GM19035 (cell line): Measurements from ENCODE around the gene SVIL.
"Not testable (repeated sequence)": the region's sequence is repeated elsewhere in the genome, so short reads cannot be mapped to it uniquely, and the experiment has no call there.

Source experiments
- ATAC-seq: cut with Tn5 transposase; IDR thresholded peaks from one replicate; pipeline ENCODE4 v1.9.1; 2021; ENCODE audit not compliant: unreplicated experiment

The SVIL gene

DNA sequence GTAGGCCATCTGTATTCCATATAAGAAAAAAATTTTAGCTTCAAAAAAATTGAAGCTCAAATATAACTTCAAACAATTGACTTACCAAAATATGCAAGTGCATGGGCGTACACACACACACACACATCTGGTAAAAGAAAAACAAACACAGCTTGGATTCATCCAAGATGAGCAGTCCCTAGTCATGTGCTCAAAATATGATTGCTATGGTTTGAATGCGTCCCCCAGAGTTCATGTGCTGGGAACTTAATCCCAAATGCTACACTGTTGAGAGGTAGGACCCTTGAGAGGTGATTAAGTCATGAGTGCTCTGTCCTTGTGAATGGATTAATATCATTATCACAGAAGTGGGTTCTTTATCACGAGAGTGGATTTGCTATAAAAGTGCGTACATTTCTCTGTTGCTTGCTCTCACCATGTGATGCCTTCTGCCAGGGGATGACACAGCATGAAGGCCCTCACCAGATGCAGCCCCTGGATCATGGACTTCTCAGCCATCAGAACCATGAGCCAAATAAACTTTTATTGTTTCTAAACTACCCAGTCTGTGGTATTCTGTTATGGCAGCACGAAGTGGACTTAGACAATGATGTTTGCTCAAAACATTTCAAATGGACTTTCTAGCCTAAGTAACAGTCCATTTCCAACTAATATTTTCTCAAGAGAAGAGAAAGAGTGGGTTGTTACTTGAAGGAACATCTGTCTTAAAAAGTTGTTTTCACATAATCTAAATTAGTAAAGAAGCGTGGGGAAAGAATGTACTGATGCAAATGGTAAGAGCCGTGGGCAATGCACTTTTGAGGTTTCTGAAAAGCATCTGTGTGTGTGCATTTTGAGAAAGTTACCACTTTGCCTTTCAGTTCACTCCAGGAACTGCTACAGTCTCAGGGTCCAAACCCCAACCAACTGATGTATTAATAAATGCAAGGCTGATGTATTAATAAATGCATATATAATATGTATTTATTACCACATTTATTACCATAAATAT lies 15.1 kb upstream of the SVIL start:
- ATAC-seq = no peak

DNA sequence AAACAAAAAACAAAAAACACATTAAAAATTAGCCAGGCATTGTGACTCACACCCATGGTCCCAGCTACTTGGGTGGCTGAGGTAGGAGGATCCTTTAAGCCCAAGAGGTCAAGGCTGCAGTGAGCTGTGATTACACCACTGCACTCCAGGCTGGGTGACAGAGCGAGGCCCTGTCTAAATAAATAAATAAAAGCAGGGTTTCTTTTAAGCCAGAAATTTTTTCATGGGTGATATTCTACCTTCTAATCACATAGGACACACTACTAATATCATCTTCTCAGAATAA lies 14.2 kb upstream of the SVIL start:
- no peak for ATAC-seq

DNA sequence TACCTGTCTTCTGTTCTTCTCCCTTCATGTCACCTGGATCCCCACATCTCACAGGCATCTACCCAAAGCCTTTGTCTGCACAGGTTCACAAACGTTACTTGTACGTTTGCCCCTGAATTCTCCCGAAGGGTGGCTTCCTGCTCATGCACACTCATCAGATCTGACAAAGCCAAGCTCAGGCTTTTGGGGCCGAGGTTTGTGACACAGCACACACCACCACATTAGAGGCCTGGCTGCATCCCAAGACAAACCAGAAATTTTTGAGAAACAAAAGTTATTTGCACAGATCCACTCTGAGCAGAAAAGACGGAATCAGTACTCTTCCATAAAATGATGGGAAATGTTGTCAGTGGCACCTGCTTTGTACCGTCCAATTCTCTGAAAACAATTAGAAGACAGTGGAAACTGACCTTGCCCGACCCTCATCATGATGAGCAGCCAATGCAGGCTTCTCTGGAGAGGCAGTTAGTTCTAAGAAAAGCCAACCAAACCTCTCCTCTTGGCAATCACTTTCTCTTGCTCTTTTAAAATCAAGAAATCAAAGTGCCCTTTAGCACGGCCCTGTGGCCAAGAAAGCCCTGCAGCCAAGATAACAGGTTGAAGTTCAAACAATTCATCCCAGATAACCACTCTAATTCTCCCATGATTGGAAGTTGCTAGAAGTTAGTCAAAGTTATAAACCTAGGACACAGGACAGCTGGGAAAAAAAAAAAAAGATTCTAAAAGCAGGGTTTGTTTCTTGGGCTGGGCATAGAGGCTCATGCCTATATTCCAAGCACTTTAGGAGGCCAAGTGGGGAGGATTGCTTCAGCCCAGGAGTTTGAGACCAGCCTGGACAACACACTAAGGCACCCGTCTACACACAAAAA lies 13.6 kb upstream of the SVIL start:
- ATAC-seq = no peak

DNA sequence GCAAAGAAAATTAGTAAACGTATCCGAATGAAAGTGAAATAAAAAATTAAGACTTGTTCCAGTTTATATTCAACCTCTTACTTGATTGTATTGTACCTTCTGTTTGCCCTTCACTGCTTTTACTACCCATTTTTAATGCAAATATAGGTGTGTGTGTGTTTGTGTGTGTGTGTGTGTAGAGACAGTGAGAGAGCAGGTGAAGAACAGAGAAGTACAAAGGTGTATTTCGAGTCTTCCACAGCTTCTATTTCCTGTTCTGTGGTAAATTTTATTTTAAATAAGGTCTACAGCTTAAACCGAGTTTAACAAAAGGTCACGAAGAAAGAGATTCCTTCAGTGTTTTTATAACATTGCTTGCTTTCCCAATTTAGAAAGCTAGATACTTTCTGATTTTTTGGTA lies 12.7 kb upstream of the SVIL start:
- no peak for ATAC-seq

DNA sequence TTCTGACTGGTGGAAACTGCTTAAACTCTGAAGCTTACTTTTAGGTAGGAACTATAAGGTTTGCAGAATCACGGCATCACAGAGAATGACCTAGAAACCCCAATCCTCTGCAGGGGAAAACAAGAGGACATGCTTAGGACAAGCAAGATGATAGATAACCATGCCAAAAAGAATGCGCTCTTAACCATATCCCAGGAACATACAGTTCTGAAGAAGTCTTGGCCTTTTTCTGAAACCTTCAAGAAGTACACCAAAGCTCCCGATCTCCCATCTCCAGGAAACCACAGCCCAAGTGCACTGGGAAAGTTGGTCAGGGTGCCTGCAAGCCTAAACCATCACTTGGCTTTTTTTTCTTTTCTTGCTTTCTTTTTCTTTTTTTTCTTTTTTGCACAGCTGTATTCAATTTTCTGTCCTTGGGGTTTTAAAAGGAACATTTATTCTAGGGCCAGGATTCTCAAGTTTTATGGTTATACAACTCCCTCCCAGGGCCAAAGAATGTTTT lies 12.2 kb upstream of the SVIL start:
- ATAC-seq = no peak

DNA sequence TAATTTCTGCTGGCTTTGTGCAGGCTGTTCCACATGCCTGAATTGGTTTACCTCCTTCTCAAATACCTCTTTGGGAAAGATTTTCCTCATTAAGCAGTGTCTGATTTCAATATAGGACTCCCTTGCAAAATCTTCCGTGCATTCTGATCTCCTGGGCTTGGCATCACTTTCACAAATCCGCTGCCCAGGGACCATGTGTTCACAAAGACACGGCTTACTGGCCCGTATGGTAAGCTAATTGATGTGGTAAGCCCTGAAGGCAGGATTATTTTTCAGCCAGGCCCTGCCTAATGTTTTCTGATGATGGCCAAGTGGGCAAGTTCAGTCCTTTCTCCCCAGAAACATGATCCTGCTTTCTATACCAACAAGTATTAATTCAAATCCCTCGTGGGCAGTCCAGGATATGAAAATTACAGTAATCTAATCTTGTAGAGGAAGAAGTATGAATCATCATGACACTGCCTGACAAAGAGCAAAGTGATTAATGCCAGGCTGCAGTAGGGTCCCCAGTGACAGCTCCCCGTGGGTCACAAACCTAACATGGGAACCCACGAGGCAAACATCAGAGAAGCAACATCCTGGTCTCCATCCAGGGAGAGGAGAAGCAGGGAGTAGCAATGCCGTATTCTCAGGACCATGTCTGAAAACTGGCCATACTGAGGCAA lies 11.6 kb upstream of the SVIL start:
- ATAC-seq = no peak

DNA sequence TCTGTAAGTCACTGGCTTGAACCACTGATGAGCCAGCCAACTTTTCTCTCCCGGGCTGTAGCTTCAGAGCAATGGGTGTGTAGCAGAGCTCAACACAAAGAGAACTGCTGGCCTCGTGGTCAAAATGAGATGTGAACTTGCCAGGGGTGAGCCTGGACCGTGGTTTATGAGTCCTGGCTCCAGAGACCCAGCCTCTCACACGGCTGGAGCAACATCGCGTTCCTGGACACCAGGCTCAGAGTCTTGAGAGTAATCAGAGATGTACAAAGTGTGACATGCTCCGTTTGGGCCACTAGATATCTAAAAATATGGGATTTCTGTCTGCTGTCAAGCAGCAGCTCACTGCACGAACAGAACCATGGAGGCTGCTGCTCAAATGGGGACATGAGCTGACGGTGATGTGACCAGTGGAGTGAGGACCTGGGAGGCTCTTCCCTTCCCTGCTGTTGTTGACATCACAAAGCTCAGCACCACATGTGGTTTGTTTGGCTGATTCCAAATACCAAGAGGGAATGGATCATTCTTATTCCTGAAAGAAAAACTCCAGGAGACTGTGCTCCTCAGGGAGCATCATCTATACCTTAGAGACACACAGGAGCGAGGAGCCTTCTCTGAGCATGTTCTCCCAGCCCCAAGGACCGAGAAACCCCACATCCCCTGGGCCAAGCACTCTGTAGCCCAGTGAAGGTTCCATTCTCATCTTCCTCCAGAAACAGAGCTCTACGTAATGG lies 9.2 kb upstream of the SVIL start:
- no peak for ATAC-seq

DNA sequence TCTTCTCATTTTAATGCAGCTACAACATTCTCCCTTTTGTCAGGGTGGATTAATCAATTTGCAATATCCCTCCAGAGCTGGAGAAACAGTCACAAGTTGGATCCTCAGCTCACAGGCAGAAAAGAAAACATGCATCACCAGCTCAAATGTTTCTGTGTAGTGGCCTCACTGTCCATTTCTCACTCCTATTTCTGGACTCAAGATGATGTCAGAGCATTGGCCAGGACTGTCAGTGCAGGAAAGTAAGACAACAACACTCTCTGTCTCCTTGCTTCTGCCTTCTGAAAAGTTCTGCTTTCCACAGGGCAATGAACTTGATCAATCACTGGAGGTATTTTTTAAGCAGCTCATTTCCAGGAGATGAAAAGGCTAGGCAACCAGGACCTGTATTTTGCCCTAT lies 8.2 kb upstream of the SVIL start:
- ATAC-seq = no peak

DNA sequence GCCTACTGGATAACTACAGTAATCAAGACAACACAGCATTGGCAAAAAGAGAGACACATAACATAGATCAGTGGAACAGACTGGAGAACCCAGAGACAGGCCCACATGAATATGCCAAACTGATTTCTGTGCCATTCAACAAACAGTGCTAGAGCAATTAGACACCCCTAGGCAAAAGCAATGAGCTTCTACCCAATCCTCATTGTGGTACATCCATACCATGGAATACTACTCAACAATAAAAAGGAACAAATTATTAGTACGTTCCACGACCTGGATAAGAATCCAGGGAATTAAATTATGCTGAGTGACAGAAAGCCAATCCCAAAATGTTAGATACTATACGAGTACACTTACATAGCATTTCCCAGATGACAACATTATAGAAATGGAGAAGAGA lies 2.8 kb upstream of the SVIL start:
- no peak for ATAC-seq

DNA sequence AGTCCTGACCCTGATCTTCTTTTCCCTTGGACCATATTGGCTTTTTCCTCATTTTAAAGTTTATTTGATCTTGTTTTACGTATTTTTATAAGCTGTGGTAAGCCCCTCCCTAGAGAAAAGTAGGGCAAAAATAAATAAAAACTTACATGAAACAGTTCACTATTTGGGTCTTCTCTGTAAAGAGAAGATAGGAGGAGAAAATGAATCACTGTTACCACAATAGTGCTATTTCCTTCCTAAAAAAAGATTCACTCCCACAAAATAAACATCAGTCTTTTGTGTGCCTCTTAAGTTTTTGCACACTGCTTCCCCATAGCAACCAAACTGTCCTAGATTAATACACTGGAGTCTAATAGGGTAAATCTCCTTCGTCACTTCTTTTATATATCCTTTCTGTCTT lies 1.4 kb upstream of the SVIL start:
- ATAC-seq = no peak

DNA sequence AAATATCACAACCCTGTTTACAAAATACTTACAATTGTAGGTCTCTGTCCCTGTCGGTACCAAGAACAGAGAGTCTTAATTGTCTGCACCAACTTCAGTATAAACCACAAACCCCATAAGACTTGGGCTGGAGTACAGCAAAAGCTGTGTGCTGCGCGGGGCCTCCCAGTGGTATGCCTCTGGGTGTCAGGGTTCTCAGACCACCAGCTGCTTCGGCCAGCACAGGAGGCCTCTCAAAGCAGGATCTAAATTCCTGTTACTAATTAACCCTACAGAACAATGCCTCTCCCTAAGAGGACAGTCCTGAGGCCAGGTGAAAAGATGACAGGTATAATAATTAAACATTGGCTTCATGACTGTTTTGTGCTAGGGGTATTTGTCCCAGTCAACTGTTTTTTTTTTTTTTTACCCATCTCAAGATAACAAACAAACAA lies 957 bp upstream of the SVIL start:
- ATAC-seq = no peak

DNA sequence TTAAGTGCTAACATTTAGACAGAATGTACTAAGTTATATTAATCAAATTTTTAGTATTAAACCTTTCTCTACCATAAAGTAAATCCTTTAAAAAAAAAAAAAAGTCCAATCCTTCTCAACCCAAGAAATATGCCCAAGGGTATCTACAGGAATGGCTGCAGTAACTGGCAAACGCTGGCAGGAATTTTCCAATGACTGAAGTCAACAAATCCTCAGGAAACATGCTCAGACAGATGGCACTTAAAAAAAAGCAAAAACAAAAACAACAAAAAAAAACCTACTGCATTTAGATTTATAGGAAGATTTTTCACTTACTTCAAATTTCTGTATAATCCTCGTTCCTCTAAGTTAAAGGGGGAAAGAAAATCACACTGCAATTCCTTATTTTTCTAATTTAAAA lies 666 bp downstream of the SVIL start:
- no peak for ATAC-seq

DNA sequence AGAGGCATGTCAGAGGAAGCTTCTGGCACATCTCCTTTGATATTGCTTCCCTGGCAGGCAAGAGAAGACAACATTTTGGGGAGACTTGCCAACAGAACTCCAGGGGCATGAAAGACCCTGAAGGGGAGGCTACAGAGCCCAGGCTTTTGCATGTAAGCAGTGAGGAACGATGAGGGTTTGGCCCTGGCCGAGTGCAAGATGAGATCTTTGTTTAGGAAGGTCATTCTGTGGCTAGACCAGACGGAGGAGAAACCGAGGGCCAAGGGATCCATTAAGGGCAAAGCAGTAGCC lies 3.8 kb downstream of the SVIL start:
- ATAC-seq = no peak

DNA sequence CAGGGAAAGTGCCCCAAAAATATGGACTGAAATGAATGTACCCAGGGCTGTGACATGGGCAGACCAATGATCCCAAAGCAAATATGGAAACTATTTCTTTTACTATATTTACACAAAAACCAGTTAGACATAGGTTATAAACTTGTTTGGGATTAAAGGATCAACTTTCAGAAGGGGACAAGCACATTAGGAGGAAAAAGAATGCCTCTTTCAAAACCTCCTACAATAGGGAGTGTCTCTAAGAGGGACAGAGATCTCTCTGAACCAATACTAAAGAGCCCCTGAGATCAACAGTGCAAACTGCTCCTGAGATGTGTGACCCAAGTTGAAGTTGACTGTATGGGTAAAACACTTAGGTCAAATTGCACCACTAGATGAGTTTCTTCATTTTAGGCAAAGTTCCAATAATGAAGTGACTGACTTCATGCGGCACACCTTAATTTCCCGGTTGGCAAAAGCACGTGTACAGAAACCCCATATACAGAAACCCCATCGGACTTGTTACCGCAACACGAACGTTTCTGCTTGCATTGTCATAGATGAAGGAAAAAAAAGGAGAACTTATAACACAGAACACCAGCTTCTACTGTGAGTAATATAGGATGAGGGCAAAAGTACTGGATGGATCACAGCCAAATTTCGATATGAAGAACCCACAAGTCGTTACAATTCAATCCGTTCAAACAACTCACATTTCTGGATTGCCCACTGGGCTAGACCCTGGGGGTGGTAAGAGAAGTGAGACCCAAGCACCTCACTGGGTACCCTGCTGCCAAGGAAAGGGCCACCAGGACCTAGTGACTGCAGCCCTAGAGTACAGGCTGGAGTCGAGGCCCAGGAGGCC lies 4.3 kb downstream of the SVIL start:
- no peak for ATAC-seq

DNA sequence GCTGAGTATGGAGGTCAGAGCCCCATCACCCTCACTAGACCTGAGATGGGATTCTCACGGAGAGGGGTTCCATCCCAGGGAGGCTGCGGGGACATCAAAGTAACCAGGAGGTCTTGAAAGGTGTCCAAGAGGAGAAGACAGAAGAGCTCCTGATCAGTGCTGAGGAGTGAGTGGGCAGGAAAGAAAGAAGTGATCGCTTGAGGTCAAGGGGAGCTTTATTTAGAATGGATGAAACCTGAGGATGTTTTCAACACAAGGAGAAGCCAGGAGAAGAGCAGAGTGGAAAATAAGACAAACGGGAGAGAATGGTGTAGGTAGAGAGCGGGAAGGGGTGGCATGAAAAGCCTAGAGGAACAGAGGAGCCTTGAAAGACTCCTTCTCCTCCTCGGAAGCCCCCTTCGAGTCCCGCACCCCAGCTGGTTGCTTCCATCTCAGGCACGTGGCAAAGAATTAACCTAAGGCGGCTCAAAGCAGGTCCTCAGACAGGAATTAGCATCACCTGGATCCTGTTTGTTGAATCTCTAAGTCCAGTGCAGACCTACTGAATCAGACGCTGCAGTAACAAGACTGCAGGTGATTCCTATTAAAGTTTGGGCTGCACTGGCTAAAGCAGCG lies 5.8 kb downstream of the SVIL start:
- ATAC-seq = no peak

DNA sequence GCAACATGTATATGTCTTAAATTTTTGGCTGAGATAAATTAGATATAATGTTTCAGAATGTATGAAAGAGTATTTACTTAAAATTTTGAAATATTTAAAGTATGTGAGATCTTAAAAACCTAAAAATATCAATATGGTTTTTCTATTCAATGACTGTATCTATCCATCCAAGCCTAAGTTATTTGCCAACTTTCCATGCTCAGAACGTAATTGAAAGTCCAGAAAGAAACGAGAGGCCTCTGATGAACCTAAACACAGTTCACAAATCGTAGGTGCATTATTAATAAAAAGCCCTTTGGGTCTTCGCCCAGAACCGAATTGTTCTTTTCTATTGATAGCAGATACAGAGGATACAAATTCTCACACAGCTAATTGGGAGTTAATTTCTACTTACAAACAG lies 6.5 kb downstream of the SVIL start:
- ATAC-seq = no peak

DNA sequence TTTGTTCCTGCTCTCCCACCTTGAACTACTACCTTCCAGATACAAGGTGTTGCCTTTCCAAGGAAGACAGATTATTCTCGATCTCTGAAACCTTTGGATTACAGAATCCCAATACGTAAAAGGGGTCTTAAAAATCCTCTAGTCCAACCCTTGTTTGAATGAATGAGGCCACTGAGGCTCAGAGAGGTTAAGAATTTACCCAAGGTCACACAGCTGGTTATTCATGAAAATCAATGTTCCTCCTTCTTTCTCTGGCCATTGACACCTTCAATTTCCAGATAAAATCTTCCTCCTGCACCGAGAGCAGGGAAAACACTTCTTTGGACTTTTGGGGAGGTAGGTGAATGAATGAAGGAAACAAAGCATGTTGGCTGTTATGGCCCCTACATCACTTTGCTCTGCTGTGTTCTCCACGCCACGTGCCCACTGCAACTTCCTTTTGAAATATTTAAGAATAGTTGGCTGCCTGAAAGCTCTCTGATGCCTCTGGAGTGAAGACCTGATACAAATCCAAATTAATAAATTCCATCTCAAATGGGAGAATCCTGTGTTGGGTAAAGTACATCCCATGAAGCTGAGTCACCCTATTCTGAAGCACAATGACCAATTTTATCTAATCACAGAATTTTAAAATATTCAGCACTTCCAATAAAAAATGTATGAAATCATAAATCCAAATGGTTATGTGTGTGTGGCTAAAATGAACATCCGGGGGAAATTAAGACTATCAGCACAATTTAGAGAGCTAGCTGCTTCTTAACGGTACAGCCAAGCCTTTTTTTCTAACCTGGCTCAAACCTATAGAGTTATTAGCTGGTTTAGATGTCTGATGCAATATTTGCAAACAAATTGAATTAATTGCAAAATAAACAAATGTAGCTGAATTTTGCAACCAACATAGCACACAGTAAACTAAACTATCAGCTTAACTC lies 7.3 kb downstream of the SVIL start:
- ATAC-seq = no peak

DNA sequence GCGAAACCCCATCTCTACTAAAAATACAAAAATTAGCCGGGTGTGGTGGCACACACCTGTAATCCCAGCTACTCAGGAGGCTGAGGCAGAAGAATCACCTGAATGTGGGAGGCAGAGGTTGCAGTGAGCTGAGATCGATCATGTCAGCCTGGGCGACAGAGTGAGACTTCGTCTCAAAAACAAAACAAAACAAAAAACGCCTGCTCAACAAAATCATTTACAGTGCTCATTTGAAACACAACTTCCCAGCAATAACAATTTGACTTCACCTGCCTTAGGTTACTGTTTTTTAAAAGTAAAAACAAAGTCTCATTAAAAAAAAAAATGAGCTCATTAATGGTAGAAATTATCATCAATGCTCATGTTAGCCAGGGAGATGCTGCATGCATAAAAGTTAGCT lies 10.4 kb downstream of the SVIL start:
- not testable (repeated sequence) for ATAC-seq

DNA sequence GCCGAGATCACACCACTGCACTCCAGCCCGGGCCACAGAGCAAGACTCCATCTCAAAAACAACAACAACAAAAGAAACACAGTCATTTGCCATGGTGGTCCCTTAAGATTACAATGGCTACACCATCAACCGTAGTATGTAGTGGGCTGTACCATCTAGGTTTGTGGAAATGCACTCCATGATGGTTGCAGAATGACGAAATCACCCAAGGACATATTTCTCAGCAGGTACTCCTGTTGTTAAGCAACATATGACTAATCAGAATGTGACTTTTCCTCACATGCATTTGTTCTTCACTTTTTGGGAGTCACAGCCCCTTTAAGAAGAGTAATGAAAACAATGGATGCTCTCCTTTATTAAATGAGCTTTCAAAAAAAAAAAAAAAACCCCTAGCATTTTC lies 11.0 kb downstream of the SVIL start:
- no peak for ATAC-seq
